ENCODE measurements around the gene ZCCHC18. TPM values are rescaled to one million over a fixed set of nuclear protein-coding genes. Genes with fewer than 3 reads are reported as not detected.
A peak's percentile ranks its signal among the peaks of the same experiment; 100 is the strongest.

ZCCHC18 gene
- polyA plus RNA-seq, 1 of the 3 experiments (the other 2 are of a cell fraction) = 7.5 TPM

DNA sequence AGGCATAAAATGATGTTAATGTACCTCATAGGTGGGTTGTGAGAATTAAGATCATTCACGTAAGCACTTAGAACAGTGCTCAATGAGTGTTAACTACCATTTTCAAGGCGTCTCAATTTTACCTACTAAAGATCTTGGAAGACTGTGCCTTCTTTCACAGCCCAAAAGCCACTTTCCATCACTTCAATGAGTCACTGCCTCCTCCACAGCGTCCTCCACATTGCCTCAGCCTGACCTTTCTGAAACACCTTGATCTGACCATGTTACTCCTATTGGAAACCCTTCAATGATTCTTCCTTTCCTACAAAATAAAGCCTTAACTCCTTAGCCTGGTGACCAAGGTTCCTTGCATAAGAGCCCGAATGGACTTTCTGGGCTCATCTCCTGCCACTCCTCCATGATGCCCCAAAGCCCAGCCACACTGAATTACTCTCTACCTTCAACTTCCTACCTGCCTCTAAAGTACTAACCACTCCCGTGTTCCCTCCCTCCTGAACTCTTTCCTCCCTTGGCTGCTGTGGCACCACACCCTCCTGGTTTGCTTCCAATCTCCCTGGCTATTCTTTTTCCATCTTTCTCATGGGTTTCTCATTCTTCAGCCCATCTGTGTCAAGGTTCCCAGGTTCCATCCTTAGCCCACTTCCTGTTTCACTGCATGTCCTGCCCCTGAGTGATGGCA lies 22.4 kb downstream of the ZCCHC18 start:
- no peaks in the 10 kb centered on the region for H4K20me1 ChIP-seq (ENCODE audit: insufficient read depth)
- WGBS (ENCODE audit: low lambda C conversion rate) = 52% methylated on average over 5 of the region's 5 CpGs
- H3K27me3 ChIP-seq (ENCODE audit: insufficient read depth) = no peaks in the 10 kb centered on the region
- no peak overlapping the region for H2AFZ ChIP-seq (ENCODE audit: low read depth)
- H3K9me3 ChIP-seq = no peaks in the 10 kb centered on the region
- no peak overlapping the region for H3K4me3 ChIP-seq (ENCODE audit: low read depth in 2 of 2, low read length in 1 of 2)
- no peak overlapping the region for H3K9ac ChIP-seq
- ChIA-PET POLR2A (no interaction called here), CTCF (interaction anchor here (0.6 kb wide), 1 partner anchor 9 kb away, joined by 3 read pairs; no protein-coding TSS in a partner anchor)
- no peak overlapping the region for H3K4me2 ChIP-seq
- no peak overlapping the region for H3K27ac ChIP-seq (ENCODE audit: low read depth in 2 of 2, low read length in 1 of 2)
- no peaks in the 10 kb centered on the region for H3K4me1 ChIP-seq (ENCODE audit: control insufficient read depth in 1 of 2, insufficient read depth in 2 of 2, low read depth in 1 of 2, low read length in 1 of 2)
- no peak for DNase-seq
- H3K79me2 ChIP-seq (ENCODE audit: insufficient read depth) = no peaks in the 10 kb centered on the region
- no peak for TF ChIP-seq TEAD4 (IDR thresholded peaks at IDR 0.05; ENCODE audit: borderline replicate concordance, insufficient read depth)
- no peaks in the 10 kb centered on the region for H3K9me2 ChIP-seq
- H3F3A ChIP-seq (replicated peaks; ENCODE audit: insufficient read depth) = peaks cover 4% of the 10 kb centered on the region
- peaks cover 4 to 5% of the 10 kb centered on the region in 2 experiments for H3K36me3 ChIP-seq (replicated peaks in 1 of 2; ENCODE audit: control insufficient read depth in 1 of 2, insufficient read depth in 2 of 2, low read length in 1 of 2)

DNA sequence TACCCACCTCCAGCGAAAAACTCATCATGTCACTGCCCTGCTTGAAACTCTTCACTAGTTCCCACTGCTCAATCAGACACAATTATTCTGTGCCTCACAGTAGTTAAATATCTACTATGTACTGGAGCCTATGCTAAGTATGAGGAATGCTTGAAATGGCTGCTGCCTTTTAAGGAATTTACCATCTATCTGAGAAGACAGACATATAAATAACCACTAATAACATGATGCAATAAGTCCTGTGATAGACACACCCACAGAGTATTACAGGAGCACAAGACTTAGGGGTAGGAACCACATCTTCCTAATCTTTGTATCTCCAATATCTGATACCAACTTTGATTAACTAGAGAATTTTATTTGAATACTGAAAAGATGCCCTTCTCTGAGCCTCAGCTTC lies 23.4 kb downstream of the ZCCHC18 start:
- Histone ChIP-seq H3K9me3 (no peaks in the 10 kb centered on the region), H3K27ac (ENCODE audit: low read depth in 2 of 2, low read length in 1 of 2) (no peak overlapping the region), H3K79me2 (ENCODE audit: insufficient read depth) (no peaks in the 10 kb centered on the region), H2AFZ (ENCODE audit: low read depth) (no peak overlapping the region), H3K4me3 (ENCODE audit: low read depth in 2 of 2, low read length in 1 of 2) (no peak overlapping the region), H3K36me3 (replicated peaks in 1 of 2; ENCODE audit: control insufficient read depth in 1 of 2, insufficient read depth in 2 of 2, low read length in 1 of 2) (peaks cover 0 to 1% of the 10 kb centered on the region in 2 experiments), H4K20me1 (ENCODE audit: insufficient read depth) (no peaks in the 10 kb centered on the region), H3K4me1 (ENCODE audit: control insufficient read depth in 1 of 2, insufficient read depth in 2 of 2, low read depth in 1 of 2, low read length in 1 of 2) (no peaks in the 10 kb centered on the region), H3K9me2 (no peaks in the 10 kb centered on the region), H3K9ac (no peak overlapping the region), H3K4me2 (no peak overlapping the region), H3K27me3 (ENCODE audit: insufficient read depth) (no peaks in the 10 kb centered on the region), H3F3A (replicated peaks; ENCODE audit: insufficient read depth) (peaks cover 4% of the 10 kb centered on the region)
- no peak for TF ChIP-seq EZH2phosphoT487 (IDR thresholded peaks at IDR 0.05; ENCODE audit: borderline replicate concordance, low read depth)
- no peak for TF ChIP-seq ELF1 (IDR thresholded peaks at IDR 0.05)
- TF ChIP-seq, protein P1, sequence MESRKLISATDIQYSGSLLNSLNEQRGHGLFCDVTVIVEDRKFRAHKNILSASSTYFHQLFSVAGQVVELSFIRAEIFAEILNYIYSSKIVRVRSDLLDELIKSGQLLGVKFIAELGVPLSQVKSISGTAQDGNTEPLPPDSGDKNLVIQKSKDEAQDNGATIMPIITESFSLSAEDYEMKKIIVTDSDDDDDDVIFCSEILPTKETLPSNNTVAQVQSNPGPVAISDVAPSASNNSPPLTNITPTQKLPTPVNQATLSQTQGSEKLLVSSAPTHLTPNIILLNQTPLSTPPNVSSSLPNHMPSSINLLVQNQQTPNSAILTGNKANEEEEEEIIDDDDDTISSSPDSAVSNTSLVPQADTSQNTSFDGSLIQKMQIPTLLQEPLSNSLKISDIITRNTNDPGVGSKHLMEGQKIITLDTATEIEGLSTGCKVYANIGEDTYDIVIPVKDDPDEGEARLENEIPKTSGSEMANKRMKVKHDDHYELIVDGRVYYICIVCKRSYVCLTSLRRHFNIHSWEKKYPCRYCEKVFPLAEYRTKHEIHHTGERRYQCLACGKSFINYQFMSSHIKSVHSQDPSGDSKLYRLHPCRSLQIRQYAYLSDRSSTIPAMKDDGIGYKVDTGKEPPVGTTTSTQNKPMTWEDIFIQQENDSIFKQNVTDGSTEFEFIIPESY (IDR thresholded peaks at IDR 0.05; ENCODE audit: borderline replicate concordance, low read depth) = no peak
- TF ChIP-seq NFIC (IDR thresholded peaks at IDR 0.05; ENCODE audit: borderline replicate concordance) = no peak
- no peak for TF ChIP-seq FOXM1 (IDR thresholded peaks at IDR 0.05; ENCODE audit: low read depth)
- WGBS (ENCODE audit: low lambda C conversion rate) = 29% methylated on average over 1 of the region's 1 CpG
- ChIA-PET CTCF (interaction anchor here (0.6 to 2.1 kb wide), 21 partner anchors 8 to 358 kb away, joined by 3 to 11 read pairs (median 4); partner anchors contain the start of genes SLC25A53 and ZCCHC18), POLR2A (no interaction called here)
- no peak for DNase-seq

DNA sequence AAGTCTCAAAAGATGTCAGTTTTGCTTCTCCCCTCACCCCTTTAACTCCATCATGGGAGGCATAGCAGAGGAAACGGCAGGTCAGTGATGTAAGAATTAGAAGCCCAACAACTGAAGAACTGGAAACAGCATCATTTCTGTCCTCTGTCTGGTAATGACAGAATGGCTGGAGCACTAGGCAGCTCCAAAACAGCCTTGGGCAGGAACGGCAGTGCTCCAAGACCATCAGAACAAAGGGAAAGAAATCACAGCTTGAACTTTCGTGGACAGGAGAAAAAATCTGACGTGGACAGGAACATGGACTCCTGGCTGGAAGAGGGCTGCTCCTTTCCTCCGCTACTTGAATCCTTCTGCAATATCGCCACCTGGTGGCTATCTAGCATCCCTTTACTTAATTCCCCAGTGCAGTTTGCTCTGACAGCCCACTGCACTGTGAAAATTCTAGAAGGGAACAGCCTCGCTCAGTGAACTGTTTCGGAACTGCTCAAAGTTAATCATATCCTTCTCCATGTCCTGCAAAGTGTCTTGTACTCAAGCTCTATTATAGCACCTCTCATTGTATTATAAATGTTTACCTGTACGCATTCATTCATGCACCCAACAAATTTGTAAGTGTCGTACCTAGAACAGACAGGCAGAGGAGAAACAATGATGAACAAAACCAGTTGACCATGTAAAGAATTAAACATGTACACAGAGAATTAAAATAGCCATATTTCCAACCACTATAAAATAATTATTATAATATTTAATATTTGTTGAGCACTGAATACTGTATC lies 24.1 kb downstream of the ZCCHC18 start:
- WGBS (ENCODE audit: low lambda C conversion rate) = 13% methylated on average over 10 of the region's 10 CpGs
- no peaks in the 10 kb centered on the region for H3K9me3 ChIP-seq
- peak overlapping the region; percentile 48 to 58 for H3K4me3 ChIP-seq (ENCODE audit: low read depth in 2 of 2, low read length in 1 of 2)
- H3K4me2 ChIP-seq = peak overlapping the region; percentile 66
- no peaks in the 10 kb centered on the region for H3K79me2 ChIP-seq (ENCODE audit: insufficient read depth)
- H3K27me3 ChIP-seq (ENCODE audit: insufficient read depth) = no peaks in the 10 kb centered on the region
- no peaks in the 10 kb centered on the region for H3K4me1 ChIP-seq (ENCODE audit: control insufficient read depth in 1 of 2, insufficient read depth in 2 of 2, low read depth in 1 of 2, low read length in 1 of 2)
- H3K27ac ChIP-seq (ENCODE audit: low read depth in 2 of 2, low read length in 1 of 2) = peak overlapping the region in 1 of 2 experiments; percentile 36; a peak in 1 of 4 replicates
- ChIA-PET POLR2A (no interaction called here), CTCF (interaction anchor here (0.6 to 2.1 kb wide), 23 partner anchors 8 to 359 kb away, joined by 3 to 11 read pairs (median 4); partner anchors contain the start of genes SLC25A53 and ZCCHC18)
- peak overlapping the region; percentile 41; the same call in 1 of the 2 replicates for H3K9ac ChIP-seq
- H4K20me1 ChIP-seq (ENCODE audit: insufficient read depth) = no peaks in the 10 kb centered on the region
- peak overlapping the region; percentile 75; the same call in 1 of the 2 replicates for H2AFZ ChIP-seq (ENCODE audit: low read depth)
- peak; percentile 62 for DNase-seq
- H3K9me2 ChIP-seq = no peaks in the 10 kb centered on the region
- no peaks in the 10 kb centered on the region for H3K36me3 ChIP-seq (replicated peaks in 1 of 2; ENCODE audit: control insufficient read depth in 1 of 2, insufficient read depth in 2 of 2, low read length in 1 of 2)
- peaks cover 4% of the 10 kb centered on the region for H3F3A ChIP-seq (replicated peaks; ENCODE audit: insufficient read depth)
- no peak for TF ChIP-seq RXRA (IDR thresholded peaks at IDR 0.05; ENCODE audit: borderline replicate concordance, low read depth)
- TF ChIP-seq GATA2 (CRISPR knock-in tag; IDR thresholded peaks at IDR 0.05) = no peak
- TF ChIP-seq, protein P2, sequence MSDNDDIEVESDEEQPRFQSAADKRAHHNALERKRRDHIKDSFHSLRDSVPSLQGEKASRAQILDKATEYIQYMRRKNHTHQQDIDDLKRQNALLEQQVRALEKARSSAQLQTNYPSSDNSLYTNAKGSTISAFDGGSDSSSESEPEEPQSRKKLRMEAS (IDR thresholded peaks at IDR 0.05; ENCODE audit: low read depth) = no peak
- no peak for TF ChIP-seq GABPA (IDR thresholded peaks at IDR 0.05; ENCODE audit: low read depth)
- no peak for TF ChIP-seq TCF12 (IDR thresholded peaks at IDR 0.05)
- TF ChIP-seq CHD2 (IDR thresholded peaks at IDR 0.05; ENCODE audit: low read length, partially characterized antibody) = peak; percentile 31
- TF ChIP-seq FOXM1 (IDR thresholded peaks at IDR 0.05; ENCODE audit: low read depth) = no peak
- no peak for TF ChIP-seq FOSL2 (IDR thresholded peaks at IDR 0.05; ENCODE audit: borderline replicate concordance, low read depth)
- TF ChIP-seq NFIC (IDR thresholded peaks at IDR 0.05; ENCODE audit: borderline replicate concordance) = no peak
- no peak for TF ChIP-seq TAF1 (IDR thresholded peaks at IDR 0.05; ENCODE audit: borderline replicate concordance, low read depth, low read length)
- 0 out of 2 replicates have a peak, but pooled peaks have one; percentile 43 for TF ChIP-seq MXI1 (IDR thresholded peaks at IDR 0.05; ENCODE audit: low read depth, low read length)
- TF ChIP-seq SIN3A (IDR thresholded peaks at IDR 0.05; ENCODE audit: borderline replicate concordance, low read depth, low read length) = no peak
- no peak for TF ChIP-seq NRF1 (IDR thresholded peaks at IDR 0.05; ENCODE audit: low read depth, low read length)
